K562 (cell line): ENCODE data around the gene NDRG3. TPM values are rescaled to one million over a fixed set of nuclear protein-coding genes. Genes with fewer than 3 reads are reported as not detected.

Experiments
- ATAC-seq: fragments of 200-7000 bp; cut with Tn5 transposase; 3 replicates; pipeline ENCODE4 v1.9.1; 2020; ENCODE audit warnings: moderate library complexity
- BruUV-seq: library from RNA; stranded (reverse); fragments of 400-500 nt; replicated peaks from 2 replicates; lab custom pipeline; 2021; lab: Mats Ljungman, UMichigan
- CTCF ChIA-PET: fragments of 300-600 bp; formaldehyde crosslinking; extraction: SDS; loops from one replicate; lab custom pipeline; 2021; ENCODE audit warnings: low intra/inter-chr PET ratio; lab: Yijun Ruan, JAX
- POLR2A ChIA-PET: fragments of 300-600, 350-650 bp; sonication (Branson Sonifier 250); formaldehyde crosslinking; extraction: SDS; loops from one replicate; lab custom pipeline; 2021; ENCODE audit warnings: antibody characterized with exemption, inconsistent platforms; lab: Yijun Ruan, JAX
- DNase-seq, 4 experiments: peaks; one replicate each; pipeline versions ENCODE4 v3.0.0 to v3.0.0-alpha.2; 2011 to 2018; ENCODE audit warnings: low spot score in 3 of 4, mixed read lengths in 3 of 4; ENCODE audit errors: extremely low read depth in 1 of 4
- FAIRE-seq: peaks from 2 replicates; lab custom pipeline; 2011; peaks lifted over from hg19 to GRCh38; lab: Jason Lieb, UNC
- H2AFZ ChIP-seq: 2 replicates; pipeline ENCODE4 v1.6.0; 2011; ENCODE audit warnings: low read depth, low read length, control low read depth, inconsistent platforms
- H3K27ac ChIP-seq: fragments of 200-600 bp; 3 replicates; pipeline ENCODE4 v1.8.0; 2011; ENCODE audit warnings: low read depth, mild to moderate bottlenecking, control low read depth, inconsistent platforms, low read length, moderate library complexity, mixed read lengths; ENCODE audit errors: extremely low read depth
- H3K27me3 ChIP-seq, 2 experiments: fragments of 300-600 bp in 1 of 2; 2 replicates in 1 of 2; 3 replicates in 1 of 2; pipeline versions ENCODE4 v1.6.0 to v1.8.0; 2011; ENCODE audit warnings: inconsistent platforms in 2 of 2, low read length in 2 of 2, mild to moderate bottlenecking in 1 of 2, mixed read lengths in 1 of 2, moderate library complexity in 1 of 2; ENCODE audit not compliant: control insufficient read depth in 2 of 2, insufficient read depth in 2 of 2
- H3K36me3 ChIP-seq: fragments of 300-600 bp; 3 replicates; pipeline ENCODE4 v1.8.0; 2011; ENCODE audit warnings: mild to moderate bottlenecking, low read length, inconsistent platforms; ENCODE audit not compliant: control insufficient read depth, insufficient read depth
- H3K4me1 ChIP-seq, 2 experiments: fragments of 200-600 bp in 1 of 2; replicated peaks in 1 of 2; 2 replicates in 1 of 2; 3 replicates in 1 of 2; pipeline versions ENCODE4 v1.5.1 to v1.8.0; 2011; ENCODE audit warnings: inconsistent platforms in 2 of 2, low read length in 2 of 2, mild to moderate bottlenecking in 1 of 2, mixed read lengths in 1 of 2, moderate library complexity in 1 of 2; ENCODE audit not compliant: control insufficient read depth in 2 of 2, insufficient read depth in 2 of 2
- H3K4me2 ChIP-seq: 2 replicates; pipeline ENCODE4 v1.6.1; 2011; ENCODE audit warnings: low read length, control low read depth, inconsistent platforms, mixed read lengths; ENCODE audit not compliant: insufficient read depth
- H3K4me3 ChIP-seq: fragments of 200-600 bp; sonication (generic), shearing (Covaris generic); 2 replicates; pipeline ENCODE4 v1.5.1; 2016; ENCODE audit warnings: control low read depth, inconsistent platforms
- H3K79me2 ChIP-seq: fragments of 200-600 bp; 3 replicates; pipeline ENCODE4 v1.8.0; 2011; ENCODE audit warnings: low read length, inconsistent platforms; ENCODE audit not compliant: control insufficient read depth, insufficient read depth
- H3K9ac ChIP-seq, 2 experiments: 2 replicates each; pipeline versions ENCODE4 v1.6.0 to v1.6.1; 2011; ENCODE audit warnings: low read depth in 2 of 2, low read length in 2 of 2, control low read depth in 1 of 2, inconsistent platforms in 1 of 2, mild to moderate bottlenecking in 1 of 2, mixed read lengths in 1 of 2; ENCODE audit not compliant: insufficient read depth in 1 of 2
- H3K9me1 ChIP-seq: one replicate; pipeline ENCODE4 v1.6.0; 2011; ENCODE audit warnings: inconsistent platforms, mild to moderate bottlenecking, low read length, moderate library complexity; ENCODE audit not compliant: control insufficient read depth, insufficient read depth
- H3K9me3 ChIP-seq: replicated peaks from 2 replicates; pipeline ENCODE4 v1.5.1; 2011; ENCODE audit warnings: low read depth, low read length, inconsistent platforms; ENCODE audit not compliant: control insufficient read depth, insufficient read depth
- H4K20me1 ChIP-seq: replicated peaks from 2 replicates; pipeline ENCODE4 v1.6.1; 2011; ENCODE audit warnings: low read length, inconsistent platforms, mixed read lengths; ENCODE audit not compliant: control insufficient read depth, insufficient read depth
- CREB1 ChIP-seq, 2 experiments: sonication (generic) in 1 of 2; formaldehyde crosslinking in 1 of 2; IDR thresholded peaks; 2 replicates each; pipeline versions ENCODE4 v1.6.1 to v1.8.0; 2012 to 2022; ENCODE audit warnings: inconsistent platforms in 1 of 2, mild to moderate bottlenecking in 1 of 2, missing genetic modification reagents in 1 of 2, moderate library complexity in 1 of 2
- CTCFL ChIP-seq: IDR thresholded peaks from 2 replicates; pipeline ENCODE4 v1.6.1; 2011; ENCODE audit warnings: borderline replicate concordance, low read depth, mild to moderate bottlenecking, moderate library complexity, low read length; ENCODE audit not compliant: insufficient read depth, poor library complexity, severe bottlenecking
- ELK3 ChIP-seq: fragments of 450-650 bp; formaldehyde crosslinking; IDR thresholded peaks from 2 replicates; pipeline ENCODE4 v1.4.0; 2020; ENCODE audit warnings: mild to moderate bottlenecking
- FOXM1 ChIP-seq, 2 experiments: fragments of 450-650 bp in 1 of 2; sonication (generic) in 1 of 2; formaldehyde crosslinking in 1 of 2; IDR thresholded peaks; 2 replicates each; pipeline versions ENCODE4 v1.6.1 to v1.9.0; 2017 to 2022; ENCODE audit warnings: low read depth in 2 of 2, mild to moderate bottlenecking in 2 of 2, missing genetic modification reagents in 1 of 2, moderate library complexity in 1 of 2
- GMEB1 ChIP-seq: fragments of 250-450 bp; sonication (Bioruptor Pico); IDR thresholded peaks from 2 replicates; pipeline ENCODE4 v1.4.0; 2020; ENCODE audit warnings: mild to moderate bottlenecking
- NR2F6 ChIP-seq: fragments of 450-650 bp; formaldehyde crosslinking; IDR thresholded peaks from 2 replicates; pipeline ENCODE4 v1.4.0; 2020; ENCODE audit warnings: mild to moderate bottlenecking
- PREB ChIP-seq: sonication (generic); formaldehyde crosslinking; IDR thresholded peaks from 2 replicates; pipeline ENCODE4 v1.8.1; 2023; ENCODE audit warnings: mild to moderate bottlenecking, missing genetic modification reagents
- TEAD1 ChIP-seq, 2 experiments: fragments of 450-650 bp in 1 of 2; sonication (generic) in 1 of 2; formaldehyde crosslinking; IDR thresholded peaks; 2 replicates each; pipeline versions ENCODE4 v1.4.0 to v1.8.0; 2020 to 2022; ENCODE audit warnings: mild to moderate bottlenecking in 2 of 2, missing genetic modification reagents in 1 of 2
- ZNF165 ChIP-seq: fragments of 250-450 bp; sonication (Bioruptor Pico); IDR thresholded peaks from 2 replicates; pipeline ENCODE4 v1.4.0; 2020; ENCODE audit warnings: borderline replicate concordance
- ZNF224 ChIP-seq: sonication (generic); formaldehyde crosslinking; IDR thresholded peaks from 2 replicates; pipeline ENCODE4 v1.8.0; 2022; ENCODE audit warnings: mild to moderate bottlenecking, missing genetic modification reagents
- ZNF444 ChIP-seq: fragments of 250-450 bp; sonication (Bioruptor Pico); IDR thresholded peaks from 2 replicates; pipeline ENCODE4 v1.4.0; 2020; ENCODE audit warnings: mild to moderate bottlenecking, moderate library complexity
- WGBS: fragments of 100-300 bp; shearing (Covaris generic); methylation state at CpG from one replicate; pipeline ENCODE4 v1.1.6; 2016; ENCODE audit warnings: low coverage, mixed read lengths; ENCODE audit not compliant: insufficient coverage; ENCODE audit errors: missing lambda C conversion rate; 5-methylcytosine and 5-hydroxymethylcytosine counted together
- in situ Hi-C: fragments of 300-500 bp; cut with MboI; formaldehyde crosslinking; loops from 4 replicates; pipeline ENCODE4 v1.15.0; 2018; ENCODE audit warnings: inconsistent platforms, mixed read lengths
- intact Hi-C: fragments of 100-400 bp; cut with micrococcal nuclease; formaldehyde crosslinking; loops from 2 replicates; pipeline ENCODE4 v1.14.2; 2022
- polyA plus RNA-seq, 8 experiments: library from polyadenylated mRNA; depleted of rRNA in 4 of 8; stranded (reverse) in 5 of 8; unstranded in 3 of 8; fragments of >200 nt; fragmentation: Nextera tagmentation in 2 of 8; fragmentation: Illumina TruSeq in 1 of 8; extraction: Ambion mirVana in 2 of 8; extraction: Trizol in 1 of 8; gene quantifications; 2 replicates each; pipeline versions ENCODE4 v1.2.1 to v1.2.3, GENCODE V29; 2011 to 2014; ENCODE audit warnings: inconsistent platforms in 1 of 8, missing spikeins in 1 of 8
- total RNA-seq, 7 experiments: library from RNA; depleted of rRNA in 6 of 7; stranded (reverse); fragments of >200 nt in 6 of 7; fragmentation: Illumina TruSeq in 2 of 7; extraction: Trizol in 2 of 7; gene quantifications; 2 replicates each; pipeline versions ENCODE4 v1.2.1 to v1.2.3, GENCODE V29; 2011 to 2021; ENCODE audit warnings: low replicate concordance in 1 of 7

NDRG3 gene
- total and polyA plus RNA-seq, 9 of the 15 experiments (the other 6 are each of a cell fraction or from before 2014, with no cell fraction given): 14.6 to 39.4 (median 24.4) TPM

- Histone ChIP-seq H3K36me3 (peaks cover 7% of the 10 kb centered on the region; the same call in 1 of the 3 replicates), H3K4me3 (no peak overlapping the region), H3K4me2 (no peak overlapping the region), H3K79me2 (peaks cover 10% of the 10 kb centered on the region), H3K9ac (no peak overlapping the region; a peak in 1 of 4 replicates), H2AFZ (no peak overlapping the region), H3K9me1 (no peaks in the 10 kb centered on the region), H3K4me1 (peaks cover 16 to 18% of the 10 kb centered on the region in 2 experiments; a peak in 4 of 5 replicates), H3K27me3 (no peaks in the 10 kb centered on the region), H3K27ac (no peak overlapping the region), H4K20me1 (no peaks in the 10 kb centered on the region), H3K9me3 (no peaks in the 10 kb centered on the region)
- BruUV-seq: no TSS peak
- DNase-seq (no peak), ATAC-seq (no peak), FAIRE-seq (no peak)
- CTCF ChIA-PET: no interaction called here
- WGBS: 33% methylated on average over 2 of the region's 3 CpGs
- POLR2A ChIA-PET: interaction anchor here (1.0 kb wide), 1 partner anchor 9 kb away, joined by 3 read pairs; no protein-coding TSS in a partner anchor
- intact Hi-C loops (no loop called here), in situ Hi-C loops (no loop called here)
- TF ChIP-seq ZNF444 (CRISPR knock-in tag): no peak
- TF ChIP-seq ELK3: no peak
- TF ChIP-seq CREB1 (IDR thresholded peaks at IDR 0.05): no peak
- no peak for TF ChIP-seq CREB1 (CRISPR knock-in tag; IDR thresholded peaks at IDR 0.05)
- no peak for TF ChIP-seq GMEB1 (CRISPR knock-in tag)
- TF ChIP-seq NR2F6 (CRISPR knock-in tag): no peak
- no peak for TF ChIP-seq FOXM1 (IDR thresholded peaks at IDR 0.05; ENCODE audit: low read depth)
- TF ChIP-seq FOXM1 (CRISPR knock-in tag; IDR thresholded peaks at IDR 0.05; ENCODE audit: low read depth): no peak
- no peak for TF ChIP-seq CTCFL
- no peak for TF ChIP-seq PREB (CRISPR knock-in tag)
- no peak for TF ChIP-seq ZNF165
- TF ChIP-seq TEAD1 (CRISPR knock-in tag; IDR thresholded peaks at IDR 0.05): no peak
- TF ChIP-seq ZNF224 (CRISPR knock-in tag): no peak
Observed at GRCh38 chr20:36777576-36777975, 31.7 kb upstream of the NDRG3 start.
